Measurements from ENCODE around the gene HMGN5.

The HMGN5 gene

DNA sequence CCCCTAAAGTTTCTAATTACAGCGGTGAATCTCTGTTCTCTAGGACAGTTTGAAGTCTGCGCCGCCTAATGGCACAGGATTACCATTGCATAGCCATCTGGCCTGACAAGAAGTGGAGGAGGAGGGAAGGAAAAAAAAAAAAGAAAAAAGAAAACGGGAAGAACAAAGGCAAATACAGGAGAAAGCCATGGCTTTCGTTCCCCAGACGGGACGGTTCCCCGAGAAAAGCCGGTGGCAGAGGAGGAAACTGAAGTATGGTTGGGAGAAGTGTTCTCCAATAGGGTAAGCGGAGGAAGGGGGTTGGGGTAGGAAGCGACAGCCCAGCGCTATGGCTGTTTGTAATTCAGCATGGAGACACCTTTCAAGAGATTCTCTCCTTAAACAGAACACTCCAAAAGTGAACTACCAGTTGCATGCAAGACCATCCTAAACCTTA lies 80.8 kb downstream of the HMGN5 start:
- DNase-seq (ENCODE audit: extremely low read depth, low read depth): no peak

DNA sequence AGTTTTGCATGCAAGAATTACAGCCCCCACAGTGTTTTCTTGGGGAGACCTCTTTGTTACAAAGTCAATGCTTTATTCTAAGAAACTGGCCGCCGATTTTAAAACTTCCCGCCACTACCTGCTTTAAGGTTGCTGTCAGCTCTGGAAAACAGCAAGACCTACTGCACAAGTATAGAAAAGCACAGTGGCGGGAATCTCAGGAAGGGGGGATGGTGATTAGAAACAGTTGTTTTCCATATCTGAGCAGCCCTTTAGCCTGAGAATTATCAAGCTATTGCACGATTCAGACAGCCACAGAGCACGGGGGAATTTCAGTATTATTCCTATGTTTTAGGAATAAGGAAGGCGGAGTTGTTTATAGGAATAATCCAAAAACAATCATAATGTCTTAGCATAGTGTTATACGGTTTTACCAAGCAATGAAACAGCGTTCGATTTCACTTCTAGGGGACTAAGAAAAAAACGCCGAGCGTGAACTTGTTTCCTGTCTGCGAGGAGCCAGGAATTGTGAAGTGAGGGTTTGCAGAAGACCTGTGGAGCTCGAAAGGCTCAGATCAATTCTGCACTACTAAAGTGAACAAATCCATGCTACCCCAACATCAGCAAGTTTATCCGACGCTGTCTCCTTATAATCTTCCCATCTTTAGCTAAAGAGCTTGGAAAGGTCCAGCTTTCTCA lies 81.3 kb downstream of the HMGN5 start:
- no peak for DNase-seq (ENCODE audit: extremely low read depth, low read depth)
- TF ChIP-seq, protein P1, sequence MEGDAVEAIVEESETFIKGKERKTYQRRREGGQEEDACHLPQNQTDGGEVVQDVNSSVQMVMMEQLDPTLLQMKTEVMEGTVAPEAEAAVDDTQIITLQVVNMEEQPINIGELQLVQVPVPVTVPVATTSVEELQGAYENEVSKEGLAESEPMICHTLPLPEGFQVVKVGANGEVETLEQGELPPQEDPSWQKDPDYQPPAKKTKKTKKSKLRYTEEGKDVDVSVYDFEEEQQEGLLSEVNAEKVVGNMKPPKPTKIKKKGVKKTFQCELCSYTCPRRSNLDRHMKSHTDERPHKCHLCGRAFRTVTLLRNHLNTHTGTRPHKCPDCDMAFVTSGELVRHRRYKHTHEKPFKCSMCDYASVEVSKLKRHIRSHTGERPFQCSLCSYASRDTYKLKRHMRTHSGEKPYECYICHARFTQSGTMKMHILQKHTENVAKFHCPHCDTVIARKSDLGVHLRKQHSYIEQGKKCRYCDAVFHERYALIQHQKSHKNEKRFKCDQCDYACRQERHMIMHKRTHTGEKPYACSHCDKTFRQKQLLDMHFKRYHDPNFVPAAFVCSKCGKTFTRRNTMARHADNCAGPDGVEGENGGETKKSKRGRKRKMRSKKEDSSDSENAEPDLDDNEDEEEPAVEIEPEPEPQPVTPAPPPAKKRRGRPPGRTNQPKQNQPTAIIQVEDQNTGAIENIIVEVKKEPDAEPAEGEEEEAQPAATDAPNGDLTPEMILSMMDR (IDR thresholded peaks at IDR 0.05; ENCODE audit: low read depth, low read length): no peak

More for the DNA sequence above, 80.8 kb downstream of the HMGN5 start:
- TF ChIP-seq, protein P1 (IDR thresholded peaks at IDR 0.05; ENCODE audit: low read depth, low read length): peak; percentile 61

DNA sequence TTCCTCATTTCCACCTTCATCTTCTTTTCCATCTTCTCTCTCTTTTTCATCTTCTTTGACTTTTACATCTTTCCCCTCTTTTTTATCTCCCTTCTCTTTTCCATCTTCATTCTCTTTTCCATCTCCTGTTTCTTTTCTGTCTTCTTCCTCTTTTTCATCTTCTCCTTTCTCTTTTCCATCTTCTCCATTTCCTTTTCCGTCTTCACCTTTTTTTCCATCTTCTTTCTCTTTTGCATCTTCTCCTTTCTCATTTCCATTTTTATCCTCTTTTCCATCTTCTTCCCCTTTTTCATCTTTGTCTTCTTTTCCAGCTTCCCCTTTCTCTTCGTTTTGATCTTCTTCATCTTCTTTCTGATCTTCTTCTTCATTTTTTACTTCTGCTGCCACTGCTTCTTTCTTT lies 87.0 kb downstream of the HMGN5 start:
- DNase-seq (ENCODE audit: extremely low read depth, low read depth): no peak
- TF ChIP-seq, protein P1 (IDR thresholded peaks at IDR 0.05; ENCODE audit: low read depth, low read length): no peak

DNA sequence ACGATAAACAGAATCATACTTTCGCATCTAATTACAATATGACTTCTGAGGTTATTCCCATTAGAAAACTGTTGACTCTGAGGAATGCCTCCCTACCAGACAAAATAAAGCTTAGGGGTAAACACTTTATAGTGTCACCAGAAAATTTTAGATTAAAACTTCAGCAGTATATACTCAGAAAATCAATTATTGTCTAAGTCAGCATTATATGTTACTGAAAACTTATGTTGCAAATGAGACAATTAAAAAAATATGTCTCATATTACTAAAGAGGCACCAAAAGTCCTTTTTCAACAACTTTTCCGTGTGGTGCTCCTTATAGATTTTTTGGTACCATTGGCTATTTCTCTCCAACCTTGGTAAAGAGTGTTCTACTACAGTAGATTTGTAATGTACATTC lies 91.4 kb downstream of the HMGN5 start:
- DNase-seq (ENCODE audit: extremely low read depth, low read depth): no peak
- TF ChIP-seq, protein P1 (IDR thresholded peaks at IDR 0.05; ENCODE audit: low read depth, low read length): no peak

DNA sequence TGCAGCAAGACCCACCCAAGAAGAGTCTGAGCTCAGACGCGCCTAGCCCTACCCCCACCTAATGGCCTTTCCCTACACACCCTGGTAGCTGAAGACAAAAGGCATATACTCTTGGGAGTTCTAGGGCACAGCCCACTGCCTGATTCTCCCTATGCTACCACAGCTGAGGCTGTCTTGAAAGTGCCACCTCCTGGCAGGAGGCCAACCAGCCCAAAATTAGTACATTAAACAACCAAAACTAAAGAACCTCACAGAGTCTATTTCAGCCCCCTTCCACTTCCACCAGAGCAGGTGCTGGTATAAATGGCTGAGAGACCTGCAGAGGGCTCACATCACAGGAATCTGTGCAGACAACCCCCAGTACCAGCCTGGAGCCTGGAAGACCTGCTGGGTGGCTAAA lies 119.1 kb downstream of the HMGN5 start:
- TF ChIP-seq, protein P1 (IDR thresholded peaks at IDR 0.05; ENCODE audit: low read depth, low read length): no peak
- DNase-seq (ENCODE audit: extremely low read depth, low read depth): no peak

Measured in AG09319 (cell line).